GM18526 (cell line): ENCODE results near the gene ZDHHC20.

Experiments
- POLR2A ChIP-seq: IDR thresholded peaks from 3 replicates; pipeline ENCODE4 v1.6.1; 2011; ENCODE audit not compliant: insufficient read length; ENCODE audit errors: extremely low read depth

ZDHHC20 gene

GRCh38 chr13:21347753-21348318 lies 111.3 kb downstream of the ZDHHC20 start:
- no peak for TF ChIP-seq POLR2A

DNA sequence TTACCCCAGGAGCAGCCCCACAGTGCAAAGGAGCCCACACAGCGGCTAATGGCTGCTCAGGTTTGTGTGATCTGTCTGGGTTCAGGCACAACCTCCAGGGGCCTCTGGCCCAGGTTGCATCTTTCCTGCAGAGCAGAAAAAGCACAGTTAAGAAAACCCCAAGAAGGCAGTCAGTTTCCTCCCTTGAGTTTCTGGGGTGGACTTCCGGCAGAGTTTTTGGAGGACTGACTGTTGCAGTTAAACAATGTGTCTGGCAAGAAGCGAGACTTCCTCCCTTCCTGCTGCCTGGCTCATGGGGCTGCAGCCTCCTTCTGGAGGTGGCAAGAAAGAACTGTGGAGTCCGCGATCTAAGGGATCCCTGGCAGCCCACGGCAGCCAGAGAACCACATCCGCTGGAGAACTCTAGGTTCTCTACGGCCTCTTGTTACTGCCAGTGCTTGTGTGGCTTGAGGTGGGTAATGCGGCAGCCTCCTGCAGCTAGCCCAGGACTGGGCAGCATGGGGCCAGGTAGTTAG lies 114.4 kb downstream of the ZDHHC20 start:
- no peak for TF ChIP-seq POLR2A

GRCh38 chr13:21343659-21344058 lies 115.4 kb downstream of the ZDHHC20 start:
- TF ChIP-seq POLR2A: no peak

- no peak for TF ChIP-seq POLR2A
These were observed 116.2 kb downstream of the ZDHHC20 start for GRCh38 chr13:21342699-21343442.

DNA sequence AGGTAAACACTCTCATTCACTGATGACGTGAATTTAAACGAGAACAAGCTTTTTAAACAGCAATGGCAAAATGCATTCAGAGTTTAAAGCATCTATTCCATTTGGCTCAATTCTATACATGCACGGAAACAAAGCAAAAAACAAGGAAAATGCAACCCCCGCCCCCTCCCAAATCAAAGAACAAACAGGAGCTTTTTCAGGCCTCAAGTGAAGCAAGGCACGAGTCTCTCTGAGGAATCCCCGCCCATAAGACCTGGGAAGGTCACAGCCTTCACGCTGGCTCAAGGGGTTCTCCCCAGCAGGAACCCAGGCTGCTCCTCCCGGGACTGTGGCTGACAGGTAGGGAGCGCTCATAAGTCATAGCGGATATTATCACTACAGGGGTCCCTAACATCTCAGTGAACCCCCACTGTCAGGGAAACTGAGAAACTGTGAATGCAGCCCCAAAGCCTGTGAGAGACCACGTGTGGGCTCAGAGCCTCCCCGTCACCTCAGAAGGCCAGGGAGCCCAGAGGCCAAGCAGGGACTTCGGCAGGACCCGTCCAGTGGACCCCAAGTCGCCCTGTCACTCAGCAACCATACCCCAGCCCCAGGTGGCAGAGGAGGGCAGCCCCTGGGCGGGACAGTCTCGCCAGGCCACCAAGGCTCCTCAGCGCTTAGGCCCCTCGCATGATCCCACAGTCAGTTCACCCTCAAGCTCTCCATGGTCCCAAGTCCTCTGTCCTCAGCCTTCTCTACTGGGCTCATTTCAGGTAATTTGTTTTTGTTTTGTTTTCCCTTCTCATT lies 117.3 kb downstream of the ZDHHC20 start:
- no peak for TF ChIP-seq POLR2A

DNA sequence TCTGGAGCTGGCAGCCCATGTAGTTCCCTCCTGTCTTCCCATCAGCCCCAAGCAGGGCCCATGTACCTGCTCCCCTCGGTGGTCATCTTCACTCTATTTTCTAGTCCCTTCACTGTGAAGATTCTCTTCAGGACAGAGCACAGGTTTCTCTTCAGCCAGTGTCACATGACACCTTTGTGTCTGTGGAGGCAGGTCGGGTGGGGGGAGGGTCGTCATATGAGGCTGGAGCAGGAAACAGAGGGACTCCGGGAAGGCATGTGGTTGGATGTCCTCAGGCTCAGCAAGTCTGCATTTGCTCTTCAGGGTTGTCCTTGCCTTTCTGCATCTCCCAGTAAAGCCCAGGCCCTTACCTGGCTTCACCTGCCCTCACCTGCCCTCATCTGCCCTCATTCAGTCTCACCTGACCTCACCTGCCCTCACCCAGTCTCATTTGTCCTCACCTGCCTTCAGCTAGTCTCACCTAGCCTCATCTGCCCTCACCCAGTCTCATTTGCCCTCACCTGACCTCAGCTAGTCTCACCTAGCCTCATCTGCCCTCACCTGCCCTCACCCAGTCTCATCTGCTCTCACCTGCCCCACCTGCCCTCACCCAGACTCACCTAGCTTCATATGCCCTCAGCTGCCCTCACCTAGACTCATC lies 120.3 kb downstream of the ZDHHC20 start:
- no peak for TF ChIP-seq POLR2A

DNA sequence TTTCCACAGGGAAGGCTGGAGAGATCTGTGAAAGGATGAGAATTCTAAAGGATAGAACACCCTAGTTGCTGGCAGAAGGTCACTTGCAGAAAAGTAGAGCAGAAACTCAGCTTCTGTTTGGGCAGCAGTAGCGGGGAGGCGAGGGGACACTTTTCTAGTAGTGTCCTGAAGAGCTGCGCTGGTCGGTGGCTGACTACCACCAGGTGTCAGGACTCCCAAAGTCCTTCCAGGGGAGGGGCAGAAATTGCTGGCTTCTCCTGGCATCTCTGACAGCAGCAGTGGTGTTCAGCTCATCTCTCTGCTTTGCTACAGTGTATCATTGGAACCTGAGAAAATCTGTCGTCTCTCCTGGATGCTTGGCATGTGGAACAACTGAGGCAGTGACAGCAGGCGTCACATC lies 120.9 kb downstream of the ZDHHC20 start:
- no peak for TF ChIP-seq POLR2A

DNA sequence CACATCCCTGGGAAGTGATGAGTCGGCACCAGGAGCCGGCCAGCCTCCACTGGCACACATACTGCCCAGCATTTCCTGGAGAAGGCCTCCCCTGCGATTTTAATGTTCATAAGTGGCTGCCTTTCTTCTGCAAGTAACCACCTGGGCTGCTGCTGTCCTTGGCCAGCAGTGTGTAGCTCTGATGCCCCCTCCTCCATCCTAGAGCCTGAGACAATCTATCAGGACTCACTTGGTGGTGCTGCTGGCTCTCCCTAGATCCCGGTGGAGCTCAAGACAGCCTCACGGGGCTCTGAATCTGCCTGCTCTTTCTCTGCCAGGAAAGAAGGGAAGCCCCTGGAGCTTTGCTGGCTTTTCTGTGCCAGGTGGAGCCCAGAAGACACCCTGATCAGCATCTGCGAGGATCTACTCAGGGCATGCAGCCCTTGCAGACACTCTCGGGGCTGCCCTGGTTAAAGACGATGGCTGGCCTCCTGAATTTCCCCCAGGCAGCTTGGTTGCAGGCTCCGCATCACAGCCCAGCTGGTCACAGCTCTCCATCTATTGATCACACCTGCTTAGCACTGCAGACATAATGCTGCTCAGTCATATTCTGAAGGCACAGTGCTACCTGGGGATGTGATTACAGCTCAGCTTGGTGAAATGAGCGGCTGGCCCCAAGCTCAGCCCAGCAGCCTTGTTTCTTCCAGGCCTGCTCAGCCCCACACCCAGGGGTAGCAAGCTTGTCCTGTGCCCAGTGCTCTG lies 122.3 kb downstream of the ZDHHC20 start:
- TF ChIP-seq POLR2A: no peak

GRCh38 chr13:21333186-21333585 lies 125.9 kb downstream of the ZDHHC20 start:
- no peak for TF ChIP-seq POLR2A

DNA sequence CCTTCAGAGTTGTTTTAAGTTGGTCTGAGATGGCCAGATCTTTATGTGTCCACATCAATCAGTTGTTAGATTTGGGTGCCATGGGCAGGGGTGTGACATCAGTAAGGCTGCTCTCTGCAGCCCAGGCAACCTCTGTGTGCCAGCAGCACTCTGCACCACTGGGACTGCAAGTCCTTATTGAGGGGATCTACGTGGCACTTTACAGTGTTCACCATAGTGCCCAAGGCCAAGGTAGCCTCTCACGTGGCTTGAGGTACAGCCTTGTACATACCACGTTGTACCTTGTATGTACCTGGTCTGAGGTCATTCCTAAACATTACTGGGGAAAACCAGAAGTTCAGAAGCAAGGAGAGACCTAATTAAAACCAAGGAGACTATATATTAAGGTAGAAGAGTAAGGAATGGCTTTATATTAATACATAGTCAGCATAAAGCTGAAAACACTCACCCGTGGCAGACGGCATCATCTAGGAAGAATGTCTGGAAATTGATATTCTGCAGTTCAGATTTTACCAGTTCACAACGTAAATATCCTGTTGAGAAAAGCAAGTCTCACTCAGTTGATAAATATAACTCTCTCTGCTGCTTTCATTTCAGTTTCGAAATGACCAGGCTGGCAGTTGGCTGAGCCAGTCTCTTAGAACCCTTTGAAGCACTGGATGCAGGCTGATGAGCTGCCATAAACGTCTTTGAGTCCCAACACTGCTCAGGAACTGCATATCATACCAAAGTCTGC lies 128.8 kb downstream of the ZDHHC20 start:
- no peak for TF ChIP-seq POLR2A

- no peak for TF ChIP-seq POLR2A
These were observed 130.1 kb downstream of the ZDHHC20 start for GRCh38 chr13:21328836-21329477.

GRCh38 chr13:21328201-21328600 lies 130.9 kb downstream of the ZDHHC20 start:
- TF ChIP-seq POLR2A: no peak

GRCh38 chr13:21326155-21327031 lies 132.7 kb downstream of the ZDHHC20 start:
- no peak for TF ChIP-seq POLR2A
